ENCODE measurements around the gene SERINC5.
"Not testable (repeated sequence)": the region's sequence is repeated elsewhere in the genome, so short reads cannot be mapped to it uniquely, and the experiment has no call there.

SERINC5 gene

GRCh38 chr5:80198399-80198798 is 57.4 kb downstream of the SERINC5 start:
- DNase-seq (ENCODE audit: low read depth, low spot score): no peak

DNA sequence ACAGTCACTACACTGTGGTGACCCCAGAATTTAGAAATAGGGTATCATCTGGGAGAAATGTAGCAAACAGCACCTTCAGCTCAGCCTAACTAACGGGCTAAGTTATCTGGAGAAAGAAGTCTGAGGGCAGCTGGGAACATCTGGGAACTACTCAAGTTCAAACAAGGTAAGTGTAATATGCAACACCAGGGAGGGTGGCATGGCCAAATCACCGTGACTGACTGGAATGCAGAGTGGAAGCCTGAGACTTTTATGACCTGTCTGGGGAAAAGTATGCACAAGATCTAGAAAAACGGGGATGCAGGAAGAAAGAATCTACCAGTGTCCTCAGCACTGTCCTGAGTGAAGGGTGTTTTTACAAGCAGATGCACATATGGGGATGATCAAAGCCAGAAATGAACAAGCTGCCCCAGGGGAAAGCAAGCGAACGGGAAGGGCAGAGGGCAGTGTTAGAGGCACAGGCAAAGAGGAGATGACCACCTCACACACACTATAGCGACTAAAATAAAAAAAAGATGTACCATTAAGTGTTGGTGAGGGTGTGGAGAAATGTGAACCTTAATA is 59.9 kb downstream of the SERINC5 start:
- DNase-seq (ENCODE audit: low read depth, low spot score): no peak

GRCh38 chr5:80194468-80194867 is 61.4 kb downstream of the SERINC5 start:
- DNase-seq (ENCODE audit: low read depth, low spot score): no peak

DNA sequence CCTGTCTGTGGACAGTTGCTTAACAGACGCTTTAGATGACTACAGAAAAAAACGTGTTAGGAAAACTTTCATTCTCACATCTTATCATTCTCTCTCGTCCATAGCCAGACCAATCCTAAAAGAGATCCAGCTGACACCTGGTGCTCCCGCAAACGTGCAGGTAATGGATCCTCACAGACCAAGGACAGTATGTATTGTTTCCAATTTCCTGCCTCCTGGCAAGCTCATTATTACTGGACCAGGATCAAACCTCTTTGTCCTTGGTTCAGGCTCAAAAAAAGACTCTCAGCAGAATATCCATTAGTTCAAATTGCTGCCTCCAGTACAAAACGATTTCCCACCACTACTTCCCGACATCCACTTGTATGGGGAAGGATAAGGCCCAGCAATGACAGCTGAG is 62.4 kb downstream of the SERINC5 start:
- no peak for DNase-seq (ENCODE audit: low read depth, low spot score)

DNA sequence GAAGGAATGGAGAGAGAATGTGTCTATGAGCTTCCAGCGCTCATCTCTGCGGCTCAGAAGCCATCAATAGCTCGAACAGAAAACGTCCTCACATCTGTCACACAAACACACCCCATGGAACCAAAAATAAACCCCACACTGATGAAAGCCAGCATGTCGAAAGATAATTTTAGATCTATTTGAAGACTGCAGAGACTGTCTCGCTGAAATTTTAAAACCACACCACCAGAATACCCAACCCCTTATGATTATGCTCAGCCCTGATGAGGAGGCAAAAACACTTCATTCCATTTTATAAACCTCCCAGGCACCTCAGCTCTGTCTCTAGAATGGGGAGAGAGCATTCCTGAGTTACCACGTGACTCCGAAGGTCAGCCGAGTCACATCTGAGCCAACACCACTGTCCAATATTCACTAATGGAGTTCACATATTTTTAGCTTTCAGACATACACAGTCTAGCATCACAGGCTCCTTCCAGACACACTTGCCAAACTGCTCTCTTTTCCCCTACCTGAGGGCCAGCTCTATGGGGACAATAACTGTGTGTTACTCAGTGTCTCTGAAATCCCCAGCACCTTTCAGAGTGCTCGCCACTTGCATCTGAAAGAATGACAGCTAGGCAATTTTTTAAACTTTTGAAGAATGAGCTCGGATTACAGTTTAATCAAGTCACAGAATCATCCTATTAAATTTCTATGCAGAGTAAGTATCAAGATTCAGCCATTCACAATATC is 63.2 kb downstream of the SERINC5 start:
- DNase-seq (ENCODE audit: low read depth, low spot score): no peak

- DNase-seq (ENCODE audit: low read depth, low spot score): no peak
These were observed 63.9 kb downstream of the SERINC5 start for GRCh38 chr5:80191991-80192398.

GRCh38 chr5:80191397-80191796 is 64.5 kb downstream of the SERINC5 start:
- no peak for DNase-seq (ENCODE audit: low read depth, low spot score)

DNA sequence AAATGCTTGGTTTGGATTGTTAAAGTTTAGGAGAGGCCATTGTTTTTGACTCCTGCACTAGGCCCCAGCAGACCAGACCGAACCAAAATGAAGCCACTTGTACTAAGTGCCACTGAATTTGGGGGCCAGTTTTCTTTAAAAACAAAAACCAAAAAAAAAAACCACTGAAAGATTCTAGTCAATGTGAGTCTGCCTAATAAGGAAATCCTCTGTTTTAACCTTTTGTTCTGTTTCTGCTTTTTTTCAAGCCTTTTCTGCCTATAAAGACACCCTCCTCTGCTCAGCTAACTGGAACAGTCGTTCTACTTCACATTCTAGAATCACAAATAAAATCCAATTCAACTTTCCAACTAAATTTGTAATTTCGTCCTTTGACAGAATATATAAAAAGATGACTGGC is 64.9 kb downstream of the SERINC5 start:
- DNase-seq (ENCODE audit: low read depth, low spot score): no peak

- DNase-seq (ENCODE audit: low read depth, low spot score): no peak
These were observed 66.1 kb downstream of the SERINC5 start for GRCh38 chr5:80189701-80190100.

DNA sequence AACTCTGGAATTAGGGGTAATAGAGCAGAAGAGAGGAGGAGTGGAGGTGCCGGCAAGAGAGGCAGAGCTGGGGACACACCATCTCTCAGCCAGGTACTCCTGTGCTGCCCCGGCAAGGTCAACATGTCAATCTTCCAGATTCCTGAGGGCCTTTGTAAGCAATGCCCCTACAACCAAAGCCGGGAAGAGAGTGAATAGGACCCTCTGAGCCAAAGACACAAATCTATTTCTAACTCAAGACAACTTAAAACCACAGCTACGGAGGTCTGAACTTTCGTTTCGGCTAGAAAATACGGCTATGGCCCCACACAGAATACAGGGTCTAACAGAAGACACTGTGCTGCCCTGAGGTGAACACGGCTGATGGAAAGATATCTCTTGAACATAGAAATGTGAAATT is 66.6 kb downstream of the SERINC5 start:
- DNase-seq (ENCODE audit: low read depth, low spot score): no peak

DNA sequence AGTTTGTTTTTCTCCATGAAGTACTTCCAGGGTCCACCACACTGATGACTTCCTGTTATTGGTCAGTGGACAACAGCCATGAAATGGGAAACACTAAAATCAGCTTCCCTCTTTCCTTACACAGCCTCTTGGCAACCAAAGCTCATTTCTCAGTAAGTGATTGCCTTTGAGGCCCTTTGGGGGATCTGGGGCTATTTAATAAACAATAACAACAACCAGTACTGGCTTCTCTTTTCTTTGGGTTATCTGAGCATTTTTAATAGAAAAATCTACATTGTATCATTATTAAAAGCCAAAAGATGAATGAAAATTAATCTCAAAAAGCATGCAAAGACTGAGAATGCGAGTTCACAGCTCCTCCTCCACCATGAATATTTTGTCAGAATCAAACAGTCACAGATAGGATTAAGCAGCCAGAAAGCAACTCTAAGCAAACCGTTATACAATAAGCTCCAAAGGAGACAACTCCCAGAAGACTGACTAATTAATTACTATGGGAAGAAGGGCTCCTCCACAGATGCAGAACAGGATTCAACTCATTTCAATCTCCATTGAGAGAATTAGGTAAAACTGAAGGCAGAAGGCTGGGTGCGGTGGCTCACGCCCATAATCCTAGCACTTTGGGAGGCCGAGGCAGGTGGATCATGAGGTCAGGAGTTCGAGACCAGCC is 68.3 kb downstream of the SERINC5 start:
- DNase-seq (ENCODE audit: low read depth, low spot score): no peak

DNA sequence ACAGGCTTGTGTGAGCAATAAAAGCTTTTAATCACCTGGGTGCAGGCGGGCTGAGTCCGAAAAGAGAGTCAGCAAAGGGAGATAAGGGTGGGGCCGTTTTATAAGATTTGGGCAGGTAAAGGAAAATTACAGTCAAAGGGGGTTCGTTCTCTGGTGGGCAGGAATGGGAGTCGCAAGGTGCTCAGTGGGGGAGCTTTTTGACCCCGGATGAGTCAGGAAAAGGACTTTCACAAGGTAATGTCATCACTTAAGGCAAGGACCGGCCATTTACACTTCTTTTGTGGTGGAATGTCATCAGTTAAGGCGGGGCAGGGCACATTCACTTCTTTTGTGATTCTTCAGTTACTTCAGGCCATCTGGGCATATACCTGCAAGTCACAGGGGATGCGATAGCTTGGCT is 70.3 kb downstream of the SERINC5 start:
- DNase-seq (ENCODE audit: low read depth, low spot score): not testable (repeated sequence)

DNA sequence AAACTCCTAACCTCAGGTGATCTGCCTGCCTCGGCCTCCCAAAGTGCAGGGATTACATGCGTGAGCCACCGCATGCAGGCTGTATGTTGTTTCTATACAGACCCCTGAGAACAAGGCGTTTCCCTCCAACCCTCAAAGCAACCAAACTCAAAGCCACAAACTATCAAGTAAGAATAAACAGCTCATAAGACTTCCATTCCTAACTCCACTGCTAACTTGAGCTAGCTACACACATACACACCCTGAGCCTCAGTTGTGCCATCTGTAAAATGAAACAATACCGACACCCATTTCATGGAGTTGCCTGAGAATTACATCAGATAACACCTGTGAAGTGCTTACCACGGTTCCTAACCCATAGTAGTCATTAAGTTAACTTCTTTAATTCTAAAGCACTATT is 70.8 kb downstream of the SERINC5 start:
- no peak for DNase-seq (ENCODE audit: low read depth, low spot score)

GRCh38 chr5:80184235-80185023 is 71.4 kb downstream of the SERINC5 start:
- no peak for DNase-seq (ENCODE audit: low read depth, low spot score)

GRCh38 chr5:80183728-80184234 is 72.1 kb downstream of the SERINC5 start:
- DNase-seq (ENCODE audit: low read depth, low spot score): not testable (repeated sequence)

GRCh38 chr5:80182809-80183580 is 72.9 kb downstream of the SERINC5 start:
- DNase-seq (ENCODE audit: low read depth, low spot score): no peak

- DNase-seq (ENCODE audit: low read depth, low spot score): no peak
These were observed 74.1 kb downstream of the SERINC5 start for GRCh38 chr5:80181618-80182211.

GRCh38 chr5:80177236-80177635 is 78.6 kb downstream of the SERINC5 start:
- DNase-seq (ENCODE audit: low read depth, low spot score): no peak

DNA sequence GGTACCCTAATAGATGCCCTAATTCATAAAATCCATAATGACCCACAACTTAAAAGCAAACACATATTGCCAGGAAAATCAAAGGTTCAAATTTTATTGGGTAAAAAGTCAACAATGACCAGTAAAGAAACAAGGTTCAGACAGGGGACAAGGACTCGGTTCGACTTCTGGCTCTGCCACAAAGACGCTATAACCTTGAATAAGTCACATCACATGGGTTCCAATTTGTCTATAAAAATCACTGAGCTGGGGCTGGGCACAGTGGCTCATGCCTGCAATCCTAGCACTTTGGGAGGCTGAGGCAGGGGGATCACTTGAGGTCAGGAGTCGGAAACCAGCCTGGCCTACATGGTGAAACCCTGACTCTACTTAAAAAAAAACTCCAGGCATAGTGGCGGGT is 80.5 kb downstream of the SERINC5 start:
- DNase-seq (ENCODE audit: low read depth, low spot score): no peak

DNA sequence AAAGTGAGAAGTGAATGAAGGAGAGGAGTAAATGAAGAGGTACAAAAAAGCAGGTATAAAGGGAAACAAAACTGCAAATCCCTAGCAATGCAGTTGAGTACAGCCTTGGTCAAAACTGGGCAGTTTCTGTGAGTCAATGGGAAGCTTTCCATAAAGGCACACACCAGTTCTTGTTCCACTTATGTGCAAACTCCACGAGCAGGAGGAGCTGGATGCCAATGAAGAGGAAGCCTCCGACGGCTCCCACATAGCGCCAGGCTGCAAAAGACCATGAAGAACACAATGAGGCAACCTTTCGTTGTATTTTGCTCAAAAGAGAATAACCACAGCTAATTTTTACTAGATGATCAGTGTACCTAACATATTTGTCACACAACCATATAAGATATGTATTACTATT is 81.1 kb downstream of the SERINC5 start:
- no peak for DNase-seq (ENCODE audit: low read depth, low spot score)

Measured in activated CD4-positive, CD25-positive, alpha-beta regulatory T cell treated with anti-CD3 and anti-CD28 coated beads, Interleukin-2, amount 50 U/mL, for 16 hours (primary cell).